HG03460 (cell line): ENCODE data around the gene AKAP6.

Source experiments
- ATAC-seq: cut with Tn5 transposase; IDR thresholded peaks from one replicate; pipeline ENCODE4 v1.9.1; 2021; ENCODE audit not compliant: unreplicated experiment

Gene AKAP6

DNA sequence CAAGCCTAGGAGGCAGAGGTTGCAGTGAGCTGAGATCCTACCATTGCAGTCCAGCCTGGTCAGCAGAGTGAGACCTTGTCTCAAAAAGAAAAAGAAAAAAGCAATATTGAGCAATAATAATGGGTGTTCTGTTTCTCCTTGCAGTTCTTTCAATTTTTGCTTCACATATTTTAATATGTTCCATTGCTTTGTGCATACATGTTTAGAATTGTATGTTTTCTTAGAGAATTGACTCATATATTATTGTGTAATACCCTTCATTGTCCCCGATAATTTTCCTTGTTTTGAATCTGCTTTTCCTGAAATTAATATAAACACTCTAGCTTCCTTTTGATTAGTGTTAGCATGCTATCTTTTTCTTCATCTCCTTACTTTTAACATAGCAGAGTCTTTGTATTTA is 471.2 kb downstream of the AKAP6 start:
- no peak for ATAC-seq

DNA sequence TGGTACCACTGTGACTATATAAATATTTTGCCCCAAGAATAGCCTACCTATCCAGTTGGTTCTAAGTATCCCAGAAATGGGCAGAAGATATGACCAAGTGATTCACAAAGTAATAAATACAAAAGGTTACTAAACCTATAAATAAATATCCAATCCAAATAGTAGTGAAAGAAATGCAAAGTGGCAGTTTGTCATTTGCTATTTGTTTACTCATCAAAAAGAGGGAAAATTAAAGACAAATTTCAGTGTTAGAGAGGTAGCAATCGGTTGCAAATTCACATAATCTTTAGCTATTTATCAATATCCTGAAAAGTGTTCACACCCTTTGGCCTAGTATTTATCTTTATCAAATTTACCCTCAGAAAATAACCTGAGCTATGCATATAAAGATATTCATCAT is 473.2 kb downstream of the AKAP6 start:
- ATAC-seq: no peak

DNA sequence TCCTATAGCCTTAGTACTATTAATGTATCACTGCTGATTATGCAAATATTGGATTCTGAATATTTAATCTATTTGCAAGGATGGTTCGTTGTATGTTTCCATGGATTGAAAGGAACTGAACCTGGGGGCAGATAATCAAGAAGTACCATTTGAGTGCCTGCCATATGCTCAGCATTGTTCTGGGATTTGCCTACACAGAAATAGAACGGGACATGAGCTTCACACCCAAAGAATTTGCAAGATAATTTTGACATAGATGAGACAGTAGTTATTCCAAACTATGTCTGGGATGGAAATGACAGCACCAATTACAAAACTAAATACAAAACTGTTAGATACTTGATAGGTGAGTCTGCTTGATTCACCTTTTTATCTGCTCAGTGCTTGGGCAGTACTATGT is 476.9 kb downstream of the AKAP6 start:
- no peak for ATAC-seq

DNA sequence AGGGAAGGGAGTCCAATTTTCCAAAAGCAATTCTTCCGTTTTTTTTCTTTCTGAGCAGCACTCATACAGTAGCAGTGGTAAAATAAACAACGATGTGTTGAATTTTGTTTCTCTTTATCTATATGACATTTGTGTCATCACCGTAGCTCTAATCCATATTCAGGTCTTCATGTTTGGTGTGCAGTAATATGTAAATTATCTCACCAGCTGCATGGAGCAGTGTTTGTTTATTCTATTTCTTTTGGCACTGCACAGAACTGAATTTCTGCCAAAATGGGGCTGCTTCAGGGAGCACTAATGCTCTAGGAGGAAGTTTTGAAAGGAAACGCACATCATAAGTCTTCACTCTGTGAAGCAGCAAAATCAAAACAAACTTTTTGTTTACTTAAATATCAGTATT is 479.5 kb downstream of the AKAP6 start:
- no peak for ATAC-seq

DNA sequence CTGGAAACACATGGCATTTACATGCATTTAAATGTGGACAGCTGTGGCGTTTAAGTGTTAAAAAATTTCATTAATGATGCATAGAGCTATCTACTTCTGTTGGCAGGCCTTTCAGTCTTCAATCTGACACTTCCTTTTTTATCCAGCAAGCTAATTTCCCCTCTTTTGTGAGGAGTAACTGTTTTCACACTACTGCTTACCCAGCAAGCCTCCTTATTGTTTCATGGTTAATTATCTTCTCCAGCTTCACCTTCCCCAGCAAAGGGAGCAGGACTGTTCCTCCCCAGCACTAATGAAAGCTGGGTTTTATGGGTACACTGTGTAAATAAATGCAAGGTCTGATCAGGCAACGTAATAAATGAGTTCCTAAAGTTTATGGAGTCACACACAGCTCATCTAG is 480.2 kb downstream of the AKAP6 start:
- no peak for ATAC-seq

DNA sequence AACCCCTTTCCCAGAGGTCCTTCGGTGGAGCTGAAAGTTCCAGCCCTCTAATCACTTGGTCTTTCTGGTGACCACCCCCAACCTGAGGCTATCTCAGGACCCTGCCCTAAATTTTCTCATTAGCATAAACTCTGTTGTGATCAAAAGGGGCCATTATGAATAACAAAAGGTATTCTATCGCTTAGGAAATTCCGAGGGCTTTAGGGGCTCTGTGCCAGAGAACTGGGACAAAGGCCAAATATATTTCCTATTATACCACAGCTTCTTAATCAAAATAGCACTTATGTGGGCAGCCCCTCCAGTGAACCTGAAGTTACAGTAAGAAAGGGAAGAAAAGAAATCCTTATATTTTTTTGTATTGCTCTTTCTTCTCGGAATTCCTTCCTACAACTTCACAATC is 484.3 kb downstream of the AKAP6 start:
- no peak for ATAC-seq

DNA sequence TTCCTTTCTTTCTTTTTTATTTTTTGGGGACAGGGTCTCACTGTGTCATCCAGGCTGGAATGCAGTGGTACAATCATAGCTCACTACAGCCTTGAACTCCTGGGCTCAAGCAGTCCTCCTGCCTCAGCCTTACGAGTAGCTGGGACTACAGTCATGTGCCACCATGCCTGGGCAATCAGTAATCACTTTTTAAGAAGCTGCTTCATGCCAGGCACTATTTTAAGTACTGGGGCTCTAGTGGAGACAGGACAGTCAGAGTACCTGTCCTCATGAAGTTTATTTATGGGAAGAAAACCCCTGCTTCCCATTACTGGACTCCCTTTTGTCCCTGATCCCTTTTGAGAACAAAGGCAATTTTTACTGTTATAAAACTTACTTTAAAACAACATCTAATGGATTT is 485.6 kb downstream of the AKAP6 start:
- ATAC-seq: no peak

DNA sequence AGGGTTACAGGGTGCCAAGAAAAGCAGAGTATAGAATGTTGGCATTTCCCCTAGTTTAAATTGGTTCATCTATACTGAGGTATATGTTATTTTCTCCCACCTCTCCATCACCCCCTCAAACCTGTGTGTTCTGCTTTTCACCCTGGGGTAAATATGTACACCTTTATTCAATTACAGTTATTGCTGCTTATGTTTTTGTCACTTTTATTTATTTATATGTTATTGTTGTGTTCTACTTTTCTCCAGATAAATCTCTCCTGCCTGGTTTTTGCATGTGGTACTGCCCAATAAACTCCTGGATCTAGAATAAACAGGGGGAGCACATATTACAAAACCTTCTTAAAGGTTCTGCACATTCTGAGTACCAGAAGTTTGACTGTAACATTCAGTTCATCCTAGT is 487.5 kb downstream of the AKAP6 start:
- ATAC-seq: no peak

DNA sequence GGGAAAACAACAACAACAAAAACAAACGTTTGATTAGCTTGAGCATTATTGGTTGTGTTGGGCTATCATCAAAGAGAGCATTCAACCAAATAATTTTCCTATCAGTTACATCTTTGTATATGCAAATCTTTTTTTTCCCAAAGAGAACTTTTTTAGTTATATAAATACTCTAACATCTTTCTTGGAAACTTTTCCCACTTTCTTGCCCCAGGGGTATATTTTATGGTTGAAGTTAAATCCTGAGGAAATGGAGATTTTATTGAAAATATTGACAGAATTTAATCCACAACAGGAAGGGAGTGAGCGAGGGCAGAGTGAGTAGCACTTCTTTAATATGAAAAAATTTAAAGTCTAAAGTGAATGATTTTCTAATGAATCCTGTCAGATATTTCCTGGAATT is 488.7 kb downstream of the AKAP6 start:
- ATAC-seq: no peak

DNA sequence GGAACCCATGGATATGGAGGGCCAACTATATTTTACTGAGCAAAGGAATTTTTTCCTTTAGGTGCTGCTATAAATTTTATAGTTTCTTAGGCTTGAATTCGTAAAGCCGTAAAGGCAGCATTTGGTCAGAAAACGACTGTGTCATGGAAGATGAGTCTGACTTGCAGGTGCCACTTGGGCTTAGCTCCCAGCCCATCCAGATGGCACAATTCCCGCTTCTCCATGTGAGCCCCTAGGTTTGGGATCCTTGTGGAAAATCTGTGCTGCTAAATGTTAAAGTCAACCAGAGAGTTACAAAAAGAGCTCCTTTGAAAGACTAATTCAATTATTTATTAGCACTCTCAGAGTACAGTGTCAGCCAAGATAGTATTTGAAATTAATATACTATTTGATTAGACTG is 489.5 kb downstream of the AKAP6 start:
- ATAC-seq: no peak

DNA sequence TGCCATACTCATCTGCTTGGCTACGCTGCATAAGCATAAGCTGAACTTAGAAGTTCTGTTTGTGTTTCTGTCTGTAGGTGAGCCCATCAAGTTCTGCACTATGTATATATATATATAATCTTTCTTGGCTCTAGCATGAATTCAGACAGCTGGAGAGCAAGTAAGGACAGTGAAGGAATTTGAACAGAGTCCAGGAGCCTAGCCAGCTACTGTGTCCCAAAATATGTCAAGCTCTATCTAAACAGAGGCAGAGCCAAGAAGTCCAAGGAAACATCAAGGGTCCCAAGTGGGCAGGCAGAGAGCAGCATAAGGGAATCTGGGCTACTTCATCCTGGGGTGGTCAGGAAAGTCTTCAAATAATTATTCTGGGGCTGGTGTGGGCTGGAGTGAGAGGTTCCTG is 491.1 kb downstream of the AKAP6 start:
- no peak for ATAC-seq

DNA sequence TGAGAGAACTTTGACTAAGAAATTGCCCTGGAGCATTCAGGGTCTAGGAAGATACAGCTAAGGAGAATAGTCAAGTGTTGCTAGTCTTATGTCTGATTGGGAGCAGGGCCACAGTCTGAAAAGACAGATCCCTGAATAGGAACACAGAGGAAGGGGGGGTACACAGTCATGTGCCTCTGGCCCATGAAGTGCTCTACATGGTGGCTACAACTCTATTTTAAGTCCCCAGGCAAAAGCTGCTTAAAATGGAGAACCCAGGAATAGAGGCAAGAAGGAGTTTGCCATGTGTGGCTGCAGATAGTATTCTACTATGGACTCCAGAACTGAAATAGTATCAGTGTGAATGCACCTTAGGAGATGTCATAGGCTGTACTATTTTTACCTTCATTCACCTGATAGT is 491.6 kb downstream of the AKAP6 start:
- no peak for ATAC-seq

DNA sequence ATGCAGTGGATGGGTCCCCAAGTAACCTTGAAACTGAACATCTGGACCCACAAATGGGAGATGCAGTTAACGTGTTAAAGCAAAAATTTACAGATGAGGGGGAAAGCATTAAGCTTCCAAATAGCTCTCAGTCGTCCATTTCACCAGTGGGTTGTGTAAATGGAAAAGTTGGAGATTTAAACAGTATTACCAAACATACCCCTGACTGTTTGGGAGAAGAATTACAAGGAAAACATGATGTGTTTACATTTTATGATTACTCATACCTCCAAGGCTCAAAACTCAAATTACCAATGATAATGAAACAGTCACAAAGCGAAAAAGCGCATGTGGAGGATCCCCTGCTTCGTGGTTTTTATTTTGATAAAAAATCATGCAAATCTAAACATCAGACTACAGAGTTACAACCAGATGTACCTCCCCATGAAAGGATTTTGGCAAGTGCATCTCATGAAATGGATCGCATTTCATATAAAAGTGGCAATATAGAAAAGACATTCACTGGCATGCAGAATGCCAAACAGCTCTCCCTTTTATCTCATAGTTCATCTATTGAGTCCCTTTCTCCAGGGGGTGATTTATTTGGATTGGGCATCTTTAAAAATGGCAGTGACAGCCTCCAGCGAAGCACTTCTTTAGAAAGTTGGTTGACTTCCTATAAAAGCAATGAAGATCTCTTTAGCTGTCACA is 493.0 kb downstream of the AKAP6 start:
- ATAC-seq: no peak

DNA sequence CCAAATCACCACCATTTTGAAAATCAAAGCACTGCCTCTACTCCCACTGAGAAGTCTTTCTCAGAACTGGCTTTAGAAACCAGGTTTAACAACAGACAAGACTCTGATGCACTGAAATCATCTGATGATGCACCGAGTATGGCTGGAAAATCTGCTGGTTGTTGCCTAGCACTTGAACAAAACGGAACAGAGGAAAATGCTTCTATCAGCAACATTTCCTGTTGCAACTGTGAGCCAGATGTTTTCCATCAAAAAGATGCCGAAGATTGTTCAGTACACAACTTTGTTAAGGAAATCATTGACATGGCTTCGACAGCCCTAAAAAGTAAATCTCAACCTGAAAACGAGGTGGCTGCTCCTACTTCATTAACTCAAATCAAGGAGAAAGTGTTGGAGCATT is 494.6 kb downstream of the AKAP6 start:
- ATAC-seq: no peak

DNA sequence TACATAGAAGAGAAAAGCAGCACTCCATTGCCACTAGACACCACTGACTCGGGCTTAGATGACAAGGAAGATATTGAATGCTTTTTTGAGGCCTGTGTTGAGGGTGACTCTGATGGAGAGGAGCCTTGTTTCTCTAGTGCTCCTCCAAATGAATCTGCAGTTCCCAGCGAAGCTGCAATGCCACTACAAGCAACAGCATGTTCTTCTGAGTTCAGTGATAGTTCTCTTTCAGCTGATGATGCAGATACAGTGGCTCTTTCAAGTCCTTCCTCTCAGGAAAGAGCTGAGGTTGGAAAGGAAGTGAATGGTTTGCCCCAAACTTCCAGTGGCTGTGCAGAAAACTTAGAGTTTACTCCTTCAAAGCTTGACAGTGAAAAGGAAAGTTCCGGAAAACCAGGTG is 495.1 kb downstream of the AKAP6 start:
- no peak for ATAC-seq

DNA sequence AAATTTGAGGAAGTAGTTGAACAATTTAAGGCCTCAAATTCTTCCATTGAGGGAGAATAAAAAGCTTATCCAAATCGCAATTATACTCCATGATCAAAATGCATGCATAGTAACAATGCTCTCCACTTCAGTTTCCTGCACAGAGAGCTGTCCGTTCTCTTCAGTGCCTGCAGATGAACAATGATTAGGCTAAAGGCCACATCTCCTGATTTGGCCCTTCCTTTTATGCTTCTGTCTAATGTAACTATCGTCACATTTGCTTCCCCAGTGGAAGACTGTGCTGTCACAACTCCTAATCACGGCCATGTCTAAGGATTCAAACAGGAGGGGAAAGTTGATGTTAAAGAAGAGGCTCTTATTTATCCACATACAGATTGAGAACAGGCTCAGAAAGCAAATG is 496.0 kb downstream of the AKAP6 start:
- no peak for ATAC-seq

DNA sequence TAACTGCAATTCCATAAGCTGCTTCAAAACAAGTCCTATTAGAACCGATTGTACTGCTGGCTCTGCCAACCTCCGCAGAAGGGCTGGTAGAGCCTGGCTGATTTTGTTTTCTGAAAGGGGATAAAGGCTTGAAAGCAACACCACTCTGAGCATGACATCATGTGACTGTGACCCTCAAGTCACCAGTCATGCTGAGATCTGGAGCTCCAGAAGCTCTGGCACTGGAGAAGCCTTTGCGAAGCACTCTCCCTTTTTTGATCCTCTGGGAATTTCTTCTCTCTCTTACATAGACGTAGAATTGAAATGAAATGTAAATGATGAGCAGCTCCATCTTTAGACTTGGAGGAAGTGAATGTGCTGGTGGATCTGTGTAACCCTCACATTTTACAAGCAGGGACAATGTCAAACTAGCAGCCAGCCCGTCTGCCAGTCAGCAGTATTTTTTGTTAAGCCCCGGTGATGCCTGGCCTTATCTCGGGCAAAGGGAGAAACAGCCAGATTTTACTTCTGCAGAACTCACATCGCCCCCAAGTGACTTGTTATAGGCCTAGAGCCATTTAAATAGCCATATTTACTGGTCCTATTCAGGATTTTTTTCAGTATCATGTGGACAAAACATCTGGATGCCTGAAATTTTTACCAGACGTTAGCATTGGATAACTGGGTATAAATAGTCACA is 497.4 kb downstream of the AKAP6 start:
- no peak for ATAC-seq

DNA sequence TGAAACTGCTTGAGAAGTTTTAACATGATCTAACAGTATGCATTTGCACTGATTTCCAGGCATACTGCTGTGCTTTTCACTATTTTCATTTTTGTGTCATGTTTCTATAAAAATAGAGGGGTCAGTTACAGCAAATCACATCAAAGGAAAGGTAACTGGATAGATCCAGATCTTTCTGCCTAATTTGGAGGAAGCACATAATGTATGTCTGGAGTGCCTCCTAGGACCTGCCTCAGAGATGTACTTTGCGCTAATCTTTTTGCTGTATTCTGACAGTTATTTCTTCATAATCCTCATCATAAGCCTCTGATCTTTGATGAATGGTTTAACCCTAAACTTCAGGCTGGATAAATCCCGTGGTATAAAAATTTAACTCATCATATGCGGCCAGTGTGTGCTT is 498.4 kb downstream of the AKAP6 start:
- ATAC-seq: no peak

DNA sequence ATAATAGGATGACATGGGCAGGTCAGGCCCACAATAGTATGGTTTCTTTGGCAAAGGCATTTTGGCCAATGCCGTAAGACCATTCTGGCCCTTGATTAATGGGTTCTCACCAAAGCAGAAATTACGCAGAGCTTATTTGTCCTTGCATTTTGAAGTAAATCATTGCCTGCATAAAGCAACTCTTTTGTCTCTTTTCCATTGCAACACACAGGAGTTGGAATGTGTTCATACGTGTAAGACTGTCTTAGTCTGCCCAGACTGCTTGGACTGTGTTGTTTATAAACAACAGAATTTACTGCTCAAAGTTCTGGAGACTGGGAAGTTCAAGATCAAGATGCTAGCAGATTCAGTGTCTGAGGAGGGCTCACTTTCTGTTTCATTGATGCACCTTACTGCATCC is 506.8 kb downstream of the AKAP6 start:
- no peak for ATAC-seq

DNA sequence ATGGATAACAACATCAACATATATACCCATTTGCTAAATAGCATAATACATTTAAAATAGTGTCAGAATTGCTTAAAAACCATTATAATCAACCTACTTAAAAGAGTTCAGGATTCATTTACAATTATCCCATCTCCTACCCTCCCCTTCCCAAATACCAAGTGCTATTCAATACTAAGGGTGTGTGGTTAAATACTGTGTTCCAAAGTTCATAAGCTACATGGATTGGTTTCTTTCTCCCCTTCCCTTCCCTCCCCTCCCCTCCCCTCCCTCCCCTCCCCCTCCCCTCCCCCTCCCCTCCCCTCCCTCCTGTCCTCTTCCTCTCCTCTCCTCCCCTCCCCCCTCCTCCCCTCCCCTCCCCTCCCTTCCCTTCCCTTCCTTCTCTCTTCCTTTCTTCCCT is 512.6 kb downstream of the AKAP6 start:
- ATAC-seq: no peak

DNA sequence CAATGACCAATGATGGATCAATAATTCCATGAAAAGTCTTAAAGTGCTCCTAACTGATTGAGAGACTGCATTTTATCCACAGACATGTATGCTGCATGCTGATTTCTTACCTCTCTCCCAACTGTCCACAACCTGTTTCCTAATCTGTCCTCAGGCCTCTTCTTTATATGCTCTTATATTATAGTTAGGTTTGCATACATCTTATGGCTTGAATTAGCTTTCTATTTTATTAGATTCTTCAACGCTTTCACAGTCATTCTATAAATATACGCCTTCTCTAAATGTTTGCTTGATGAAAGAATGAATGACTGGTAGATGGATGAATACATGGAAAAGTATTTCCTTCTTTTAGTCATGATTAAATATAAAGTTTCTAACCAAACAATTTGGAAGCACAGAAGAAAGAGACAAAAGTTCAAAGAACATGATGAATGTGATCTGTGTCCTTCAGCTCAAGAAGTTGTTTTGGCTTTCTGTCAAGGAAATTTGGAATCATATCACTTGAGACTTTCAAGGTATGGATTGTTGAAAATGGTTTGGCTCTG is 517.8 kb downstream of the AKAP6 start:
- ATAC-seq: no peak

DNA sequence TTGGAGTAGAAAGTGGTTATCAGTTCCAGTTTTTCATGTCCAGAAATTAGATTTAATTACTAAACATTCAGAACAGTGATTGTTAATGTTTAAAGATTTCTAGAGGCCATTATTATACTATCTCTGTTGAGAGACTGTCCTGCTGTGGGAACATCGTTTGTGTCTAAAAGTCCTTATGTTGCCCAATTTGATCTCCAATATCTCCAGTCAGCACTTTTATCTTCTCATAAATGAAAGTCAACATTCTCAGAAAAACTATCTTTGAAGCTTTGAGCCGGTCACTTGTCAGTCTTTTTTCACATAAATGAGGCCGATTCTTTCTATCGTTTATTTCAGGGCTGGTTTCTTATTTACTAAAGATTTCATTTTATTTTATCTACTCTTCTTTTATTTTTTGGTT is 518.8 kb downstream of the AKAP6 start:
- ATAC-seq: no peak
